KG1 (cell line): ENCODE measurements around the gene ENG.
"Not testable (repeated sequence)": the region's sequence is repeated elsewhere in the genome, so short reads cannot be mapped to it uniquely, and the experiment has no call there.

ENCODE experiments used
- DNase-seq: peaks from one replicate; lab custom pipeline; 2025; lab: John Stamatoyannopoulos, UW

Gene ENG

DNA sequence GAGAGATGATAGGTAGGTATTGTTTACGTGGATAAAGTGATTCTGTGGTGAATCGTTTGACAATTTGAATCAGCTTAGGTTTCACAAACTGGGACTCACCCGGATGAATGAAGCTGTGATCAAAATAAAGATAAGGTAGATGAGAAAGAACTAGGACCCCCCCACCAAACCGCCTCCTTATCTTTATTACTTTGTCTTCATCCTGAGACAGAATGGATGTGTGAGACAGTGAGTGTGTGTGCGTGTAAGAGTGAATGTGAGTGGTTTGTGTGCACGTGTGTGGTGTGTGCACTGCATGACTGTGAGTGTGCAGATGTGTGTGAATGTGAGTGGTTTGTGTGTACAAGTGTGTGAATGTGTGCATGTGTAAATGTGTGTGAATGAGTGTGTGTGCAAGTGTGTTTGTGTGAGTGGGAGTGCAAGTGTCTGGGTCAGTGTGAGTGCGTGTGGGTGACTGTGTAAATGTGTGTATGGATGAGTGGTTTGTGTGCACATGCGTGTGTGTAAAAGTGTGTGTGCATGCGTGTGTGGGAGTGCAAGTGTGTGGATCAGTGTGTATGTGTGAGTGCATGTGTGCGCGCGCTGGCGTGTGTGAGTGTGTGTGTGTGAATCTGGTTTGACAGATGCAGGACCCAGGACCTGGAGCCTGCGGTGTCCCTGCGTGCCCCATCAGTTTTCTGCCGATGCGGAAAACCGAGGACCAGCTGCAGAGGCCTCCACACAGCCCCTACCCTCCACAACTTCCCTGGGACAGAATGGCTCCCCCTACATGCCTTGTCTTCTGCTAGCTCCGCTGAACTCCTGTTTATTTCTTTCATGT is 11.4 kb upstream of the ENG start:
- no peak for DNase-seq

- DNase-seq: no peak
Observed at GRCh38 chr9:127863191-127863621, 8.7 kb upstream of the ENG start.

GRCh38 chr9:127862075-127863011 is 7.9 kb upstream of the ENG start:
- peak; percentile 96 for DNase-seq

GRCh38 chr9:127860779-127861178 is 6.3 kb upstream of the ENG start:
- DNase-seq: no peak

GRCh38 chr9:127860260-127860659 is 5.8 kb upstream of the ENG start:
- DNase-seq: no peak

GRCh38 chr9:127858041-127858512 is 3.6 kb upstream of the ENG start:
- no peak for DNase-seq

DNA sequence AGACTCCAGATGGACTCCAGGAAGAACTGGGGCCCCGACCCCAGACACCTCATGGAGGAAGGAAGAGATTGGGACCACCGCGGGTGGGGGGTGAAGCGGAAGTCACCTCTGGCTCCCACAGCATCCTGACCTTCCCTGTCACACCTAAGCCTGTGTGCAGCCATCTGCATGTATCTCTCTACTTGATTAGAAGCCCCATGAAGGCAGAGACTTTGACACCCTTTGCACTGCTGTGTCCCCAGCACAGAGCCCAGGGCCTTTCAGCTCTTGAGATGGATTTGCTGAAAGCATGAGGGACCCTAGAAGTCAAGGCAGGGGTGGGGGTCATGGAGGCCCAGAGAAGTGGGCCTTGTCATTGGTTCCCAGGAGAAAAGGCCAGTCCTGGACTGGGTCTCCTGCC is 2.8 kb upstream of the ENG start:
- DNase-seq: no peak

- DNase-seq: no peak
Observed at GRCh38 chr9:127856729-127857116, 2.3 kb upstream of the ENG start.

DNA sequence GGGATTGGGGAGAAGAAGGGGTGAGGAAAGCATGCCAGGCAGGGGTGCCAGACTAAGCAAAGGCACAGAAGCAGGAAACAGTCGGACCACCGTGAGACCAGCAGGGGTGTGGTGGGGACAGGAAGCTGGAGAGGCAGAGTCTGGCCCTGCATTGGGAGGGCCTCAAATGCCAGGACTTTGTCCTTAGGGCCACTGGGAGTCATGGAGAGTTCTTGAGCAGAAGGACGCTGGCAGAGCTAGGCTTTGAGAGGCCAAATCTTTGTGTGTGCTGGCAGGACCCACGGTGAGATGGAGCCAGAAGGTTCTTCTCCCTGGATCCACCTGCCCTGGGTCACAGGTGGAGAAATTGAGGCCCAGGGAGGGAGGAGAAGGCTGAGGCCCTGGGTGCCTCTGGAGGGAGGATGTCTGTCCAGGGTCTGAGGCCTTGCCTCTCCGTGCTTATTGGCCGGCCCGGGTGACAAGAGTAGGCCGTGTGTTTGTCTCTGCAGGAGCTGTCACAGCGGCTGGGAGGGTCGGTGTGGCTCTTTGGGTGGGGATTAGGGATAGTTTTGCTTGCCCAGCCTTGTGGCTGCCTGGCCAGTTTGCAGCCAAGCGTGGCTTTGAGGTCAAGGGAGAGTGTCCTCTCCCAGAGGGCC is 1.8 kb upstream of the ENG start:
- DNase-seq: no peak

- no peak for DNase-seq
Observed at GRCh38 chr9:127855522-127855921, 1.1 kb upstream of the ENG start.

GRCh38 chr9:127854960-127855359 is 502 bp upstream of the ENG start:
- no peak for DNase-seq

DNA sequence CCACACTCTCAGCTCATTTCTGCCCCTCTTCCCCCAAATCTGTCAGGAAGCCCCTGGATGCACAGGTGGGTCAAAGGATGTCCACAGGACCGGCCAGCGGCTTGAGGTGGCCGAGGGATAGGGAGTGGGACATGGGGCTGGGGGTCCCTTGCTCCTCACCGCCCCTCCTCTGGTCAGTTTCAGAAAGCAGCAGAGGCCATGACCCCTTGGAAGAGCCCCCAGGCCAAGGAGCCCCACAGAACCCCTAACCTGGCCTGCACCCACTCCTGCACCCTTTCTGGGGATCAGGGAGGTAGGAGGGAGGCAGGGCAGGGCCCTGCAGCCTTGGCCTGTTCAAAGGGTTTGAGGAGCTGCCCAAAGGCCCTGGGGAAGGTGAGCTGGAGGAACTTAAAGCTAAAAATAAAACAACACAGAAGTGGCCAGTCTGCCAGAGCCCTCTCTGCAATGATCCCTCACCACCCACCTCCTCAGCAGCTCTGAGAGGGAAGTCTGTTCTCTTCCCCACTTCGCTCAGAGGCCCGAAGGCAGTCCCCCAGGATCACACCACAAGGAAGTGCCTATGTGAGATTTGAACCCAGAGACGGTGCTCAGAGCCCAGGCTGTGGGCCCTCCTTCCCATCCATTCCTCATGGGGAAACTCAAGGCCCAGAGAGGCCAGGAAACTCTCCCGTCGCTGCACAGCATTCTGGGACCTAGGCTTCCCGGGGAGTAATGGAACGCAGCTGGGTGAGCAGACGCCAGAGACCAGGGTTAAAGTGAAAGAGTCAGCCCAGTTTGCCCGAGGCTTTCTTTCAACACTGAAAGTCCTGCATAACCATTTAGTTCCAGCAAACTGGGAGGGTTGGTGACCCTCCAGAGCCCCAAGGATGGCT is 910 bp downstream of the ENG start:
- peak; percentile 16 for DNase-seq

GRCh38 chr9:127852829-127853228 is 1.6 kb downstream of the ENG start:
- no peak for DNase-seq

- DNase-seq: no peak
Observed at GRCh38 chr9:127850286-127850830, 4.1 kb downstream of the ENG start.

DNA sequence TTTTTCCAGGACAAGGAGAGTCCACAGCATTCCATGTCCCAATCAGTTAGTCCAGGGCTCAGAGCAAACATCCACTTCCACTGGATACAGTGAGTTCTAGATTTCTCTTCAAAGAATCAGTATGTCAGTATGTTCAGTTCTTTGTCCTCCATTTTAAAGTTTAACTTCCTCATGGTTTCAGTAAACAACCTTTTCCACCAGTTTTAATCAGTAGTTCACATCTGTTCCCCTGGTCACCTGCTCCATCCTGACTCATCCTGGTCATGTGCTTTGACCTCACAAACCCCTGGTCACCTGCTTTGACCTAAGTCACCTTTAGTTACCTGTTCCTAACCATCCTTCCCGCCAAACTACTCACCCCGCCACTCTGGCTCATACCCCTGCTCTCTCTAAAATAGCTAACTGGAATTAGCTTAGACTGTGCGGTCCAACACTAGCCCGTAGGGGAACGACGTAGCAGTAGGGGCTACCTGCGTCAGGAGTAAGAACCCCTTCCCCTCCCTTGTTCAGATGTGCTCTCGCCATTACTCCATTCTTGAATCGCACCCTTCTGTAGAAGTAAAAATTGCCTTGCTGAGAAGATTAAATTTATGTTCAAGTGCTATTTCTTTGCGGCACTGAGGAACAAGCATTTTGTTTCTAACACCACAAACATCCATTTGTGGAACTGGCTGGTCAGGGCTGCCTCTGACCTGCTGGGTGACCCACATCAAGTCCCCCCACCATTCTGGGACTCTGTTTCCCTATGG is 5.5 kb downstream of the ENG start:
- DNase-seq: no peak

DNA sequence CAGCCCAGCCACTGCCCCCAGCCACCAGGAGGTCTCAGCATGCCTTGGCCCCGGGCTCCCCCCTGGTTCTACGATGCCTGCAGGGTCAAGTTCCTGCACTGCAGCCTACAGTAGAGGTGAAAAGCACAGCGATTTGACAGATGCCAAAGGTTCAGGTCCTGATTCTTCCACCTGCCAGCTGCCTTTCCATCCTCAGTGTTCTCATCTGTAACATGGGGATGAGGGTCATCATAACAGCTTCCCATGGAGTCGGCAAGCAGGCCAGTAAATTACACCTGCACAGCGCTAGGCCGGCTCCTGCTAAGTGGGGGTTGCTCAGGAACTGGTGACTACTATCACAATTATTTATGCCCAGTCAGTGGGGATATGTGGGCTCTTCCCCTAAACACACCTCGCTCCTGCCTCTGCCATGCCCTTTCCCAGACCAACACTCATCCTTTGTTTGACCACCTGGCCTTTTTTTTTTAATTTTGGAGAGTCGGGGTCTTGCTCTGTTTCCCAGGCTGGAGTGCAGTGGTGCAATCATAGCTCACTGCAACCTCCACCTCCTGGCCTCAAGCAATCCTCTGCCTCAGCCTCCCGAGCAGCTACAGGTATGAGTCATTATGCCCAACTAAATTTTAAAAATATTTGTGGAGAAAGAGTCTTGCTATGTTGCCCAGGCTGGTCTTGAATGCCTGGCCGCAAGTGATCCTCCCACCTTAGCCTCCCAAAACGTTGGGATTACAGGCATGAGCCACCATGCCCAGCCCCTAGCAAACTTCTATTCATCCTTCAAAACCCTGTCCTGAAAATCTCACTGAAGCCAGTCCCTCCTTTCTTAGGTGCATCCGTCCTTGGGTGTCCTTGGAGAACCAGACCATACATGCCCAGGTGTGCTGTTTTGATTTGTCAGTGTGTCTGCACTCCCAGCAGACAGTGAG is 6.4 kb downstream of the ENG start:
- no peak for DNase-seq

- DNase-seq: no peak
Observed at GRCh38 chr9:127847178-127847510, 7.3 kb downstream of the ENG start.

DNA sequence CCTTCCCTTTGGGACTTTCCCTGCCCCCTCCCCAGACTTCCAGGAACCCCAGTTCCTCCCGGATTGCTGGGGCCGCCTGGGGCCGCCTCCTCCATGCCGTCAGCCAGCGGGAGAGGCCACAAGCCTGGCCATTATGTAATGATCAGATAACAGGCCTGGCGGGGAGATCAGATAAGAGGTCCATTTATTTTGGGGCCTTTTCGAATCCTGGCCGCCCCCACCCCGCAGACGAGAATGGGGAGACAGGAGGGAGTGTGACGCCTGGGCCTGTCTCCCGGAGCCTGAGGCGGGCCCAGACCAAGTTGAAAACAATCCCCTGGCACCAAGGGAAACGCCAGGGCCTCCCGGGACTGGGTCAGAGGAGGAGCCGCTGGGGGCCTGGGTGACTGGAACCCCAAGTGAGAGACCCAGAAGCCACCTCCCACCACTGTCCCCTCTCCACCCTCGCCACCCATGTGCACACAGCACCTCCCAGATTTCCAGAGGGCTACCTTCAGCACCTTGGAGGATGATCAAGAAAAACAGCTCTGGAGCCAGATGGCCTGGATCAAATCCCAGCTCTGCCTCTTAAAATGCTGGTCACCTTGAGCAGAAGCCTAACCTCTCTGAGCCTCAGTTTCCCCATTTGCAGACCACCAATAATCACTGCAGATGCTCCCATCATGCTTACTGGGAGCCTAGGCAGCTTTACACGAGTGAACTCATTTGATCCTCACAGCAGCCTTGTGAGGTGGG is 7.8 kb downstream of the ENG start:
- no peak for DNase-seq

DNA sequence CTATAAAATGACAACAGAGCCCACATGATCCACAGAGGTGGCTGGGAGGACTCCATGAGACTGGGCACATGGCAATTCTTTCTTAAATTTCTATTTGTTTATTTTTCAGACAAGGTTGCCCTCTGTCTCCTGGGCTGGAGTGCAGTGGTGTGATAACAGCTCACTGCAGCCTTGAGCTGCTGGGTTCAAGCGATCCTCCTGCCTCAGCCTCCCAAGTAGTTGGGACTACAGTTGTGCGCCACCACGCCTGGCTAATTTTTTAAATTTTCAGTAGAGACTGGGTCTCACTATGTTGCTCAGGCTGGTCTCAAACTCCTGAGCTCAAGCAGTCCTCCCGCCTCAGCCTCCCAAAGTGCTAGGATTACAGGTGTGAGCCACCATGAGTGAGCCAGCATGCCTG is 8.8 kb downstream of the ENG start:
- DNase-seq: not testable (repeated sequence)
